ENCODE data around the gene BANP.
"Not testable (repeated sequence)": the region's sequence is repeated elsewhere in the genome, so short reads cannot be mapped to it uniquely, and the experiment has no call there.

Gene BANP

GRCh38 chr16:88033003-88033740 is 81.9 kb downstream of the BANP start:
- not testable (repeated sequence) for DNase-seq

- DNase-seq = no peak
Measured at GRCh38 chr16:88034770-88035169, 83.5 kb downstream of the BANP start.

GRCh38 chr16:88035292-88035691 is 84.1 kb downstream of the BANP start:
- DNase-seq = no peak

- not testable (repeated sequence) for DNase-seq
Measured at GRCh38 chr16:88035884-88036639, 84.8 kb downstream of the BANP start.

GRCh38 chr16:88036640-88036996 is 85.4 kb downstream of the BANP start:
- not testable (repeated sequence) for DNase-seq

GRCh38 chr16:88037359-88037758 is 86.1 kb downstream of the BANP start:
- DNase-seq = not testable (repeated sequence)

- not testable (repeated sequence) for DNase-seq
Measured at GRCh38 chr16:88037876-88038525, 86.8 kb downstream of the BANP start.

- not testable (repeated sequence) for DNase-seq
Measured at GRCh38 chr16:88038526-88038908, 87.3 kb downstream of the BANP start.

GRCh38 chr16:88039591-88039990 is 88.4 kb downstream of the BANP start:
- no peak for DNase-seq

- DNase-seq = not testable (repeated sequence)
Measured at GRCh38 chr16:88040196-88040876, 89.1 kb downstream of the BANP start.

GRCh38 chr16:88040877-88041244 is 89.6 kb downstream of the BANP start:
- DNase-seq = not testable (repeated sequence)

- DNase-seq = not testable (repeated sequence)
Measured at GRCh38 chr16:88041506-88041905, 90.3 kb downstream of the BANP start.

- DNase-seq = not testable (repeated sequence)
Measured at GRCh38 chr16:88041986-88042562, 90.8 kb downstream of the BANP start.

- DNase-seq = not testable (repeated sequence)
Measured at GRCh38 chr16:88043208-88043910, 92.1 kb downstream of the BANP start.

- DNase-seq = not testable (repeated sequence)
Measured at GRCh38 chr16:88044121-88044581, 92.9 kb downstream of the BANP start.

GRCh38 chr16:88045361-88045760 is 94.1 kb downstream of the BANP start:
- DNase-seq = not testable (repeated sequence)

GRCh38 chr16:88045820-88046303 is 94.6 kb downstream of the BANP start:
- DNase-seq = no peak

GRCh38 chr16:88047462-88047861 is 96.2 kb downstream of the BANP start:
- no peak for DNase-seq

GRCh38 chr16:88048985-88049384 is 97.8 kb downstream of the BANP start:
- DNase-seq = no peak

- no peak for DNase-seq
Measured at GRCh38 chr16:88049561-88050545, 98.6 kb downstream of the BANP start.
